GM18502 (cell line): ENCODE measurements around the gene STK32C.
"Not testable (repeated sequence)": the region's sequence is repeated elsewhere in the genome, so short reads cannot be mapped to it uniquely, and the experiment has no call there.

Experiments
- ATAC-seq: cut with Tn5 transposase; IDR thresholded peaks from one replicate; pipeline ENCODE4 v1.9.1; 2021; ENCODE audit warnings: mild to moderate bottlenecking; ENCODE audit not compliant: unreplicated experiment, poor library complexity

STK32C gene

GRCh38 chr10:132307823-132308586 lies at the start of gene STK32C:
STK32C (minus strand) TSS chr10:132307950; CDS start chr10:132307833, 117 bp downstream.
- ATAC-seq = peak; percentile 82

- no peak for ATAC-seq
Measured at GRCh38 chr10:132356621-132357195, 49.0 kb upstream of the STK32C start.

- ATAC-seq = no peak
Measured at GRCh38 chr10:132355754-132356153, 48.0 kb upstream of the STK32C start.

- no peak for ATAC-seq
Measured at GRCh38 chr10:132355297-132355696, 47.5 kb upstream of the STK32C start.

- no peak for ATAC-seq
Measured at GRCh38 chr10:132354356-132355094, 46.8 kb upstream of the STK32C start.

- ATAC-seq = no peak
Measured at GRCh38 chr10:132353456-132354355, 46.0 kb upstream of the STK32C start.

GRCh38 chr10:132352462-132353308 lies 44.9 kb upstream of the STK32C start:
- ATAC-seq = not testable (repeated sequence)

GRCh38 chr10:132351611-132352010 lies 43.9 kb upstream of the STK32C start:
- no peak for ATAC-seq

GRCh38 chr10:132350946-132351345 lies 43.2 kb upstream of the STK32C start:
- ATAC-seq = no peak

- ATAC-seq = no peak
Measured at GRCh38 chr10:132350391-132350790, 42.6 kb upstream of the STK32C start.

- no peak for ATAC-seq
Measured at GRCh38 chr10:132349766-132350165, 42.0 kb upstream of the STK32C start.

GRCh38 chr10:132347931-132348267 lies 40.1 kb upstream of the STK32C start:
- ATAC-seq = no peak

- no peak for ATAC-seq
Measured at GRCh38 chr10:132347211-132347930, 39.6 kb upstream of the STK32C start.

GRCh38 chr10:132346806-132347205 lies 39.1 kb upstream of the STK32C start:
- no peak for ATAC-seq

GRCh38 chr10:132345345-132345744 lies 37.6 kb upstream of the STK32C start:
- ATAC-seq = no peak

GRCh38 chr10:132344386-132344785 lies 36.6 kb upstream of the STK32C start:
- ATAC-seq = no peak

GRCh38 chr10:132342553-132342952 lies 34.8 kb upstream of the STK32C start:
- no peak for ATAC-seq

GRCh38 chr10:132341781-132342180 lies 34.0 kb upstream of the STK32C start:
- ATAC-seq = no peak

GRCh38 chr10:132341017-132341416 lies 33.3 kb upstream of the STK32C start:
- no peak for ATAC-seq
